Breast epithelium (tissue), 4 donors: ENCODE data around the gene CABP4. TPM values are rescaled to one million over a fixed set of nuclear protein-coding genes. Genes with fewer than 3 reads are reported as not detected.
A peak's percentile ranks its signal among the peaks of the same experiment; 100 is the strongest.

ENCODE experiments used
- DNase-seq, 2 donors: peaks; one replicate each; pipeline ENCODE4 v3.0.0-alpha.2; 2019; ENCODE audit warnings: low spot score in 2 of 2
- H3K27ac ChIP-seq, 2 donors: fragments of 200-600 bp; sonication (generic) in 1 of 2; one replicate each; pipeline ENCODE4 v1.5.1; 2016 to 2019; ENCODE audit warnings: mild to moderate bottlenecking in 1 of 2
- H3K27me3 ChIP-seq, 2 donors: fragments of 200-600 bp; sonication (generic) in 1 of 2; one replicate each; pipeline versions ENCODE4 v1.5.1 to v1.6.0; 2017 to 2019; ENCODE audit warnings: control low read depth in 1 of 2, mild to moderate bottlenecking in 1 of 2
- H3K36me3 ChIP-seq: fragments of 200-600 bp; one replicate; pipeline ENCODE4 v1.5.1; 2019
- H3K4me1 ChIP-seq, 2 donors: fragments of 200-600 bp; sonication (generic); one replicate each; pipeline ENCODE4 v1.5.1; 2016 to 2019; ENCODE audit warnings: control low read depth in 1 of 2
- H3K4me3 ChIP-seq, 3 donors: fragments of 200-600 bp; sonication (generic); 1 replicate in 2 of 3; 2 replicates in 1 of 3; pipeline ENCODE4 v1.5.1; 2016 to 2019; ENCODE audit warnings: mild to moderate bottlenecking in 3 of 3, moderate library complexity in 2 of 3
- H3K9me3 ChIP-seq, 2 donors: fragments of 200-600 bp; sonication (generic) in 1 of 2; one replicate each; pipeline ENCODE4 v1.5.1; 2016 to 2019; ENCODE audit warnings: control low read depth in 1 of 2
- CTCF ChIP-seq, 3 donors: fragments of 450-650 bp; IDR thresholded peaks; one replicate each; pipeline ENCODE4 v1.5.1; 2016 to 2017; ENCODE audit warnings: antibody characterized with exemption in 3 of 3, mild to moderate bottlenecking in 3 of 3, moderate library complexity in 3 of 3
- POLR2A ChIP-seq: fragments of 450-650 bp; IDR thresholded peaks from one replicate; pipeline ENCODE4 v1.6.1; 2016; ENCODE audit warnings: antibody characterized with exemption, mild to moderate bottlenecking, moderate library complexity
- POLR2AphosphoS5 ChIP-seq, 3 donors: sonication (generic); formaldehyde crosslinking; IDR thresholded peaks; one replicate each; pipeline ENCODE4 v1.6.1; 2017; ENCODE audit warnings: antibody characterized with exemption in 3 of 3
- intact Hi-C: fragments of 100-400 bp; cut with DNase I; formaldehyde crosslinking; loops from one replicate; pipeline ENCODE4 v1.15.1; 2023; ENCODE audit warnings: low total_unique reads
- total RNA-seq, 3 donors: library from RNA; depleted of rRNA; stranded (reverse); fragments of >200 nt; gene quantifications; one replicate each; pipeline ENCODE4 v1.1.0, GENCODE V29; 2016

CABP4 gene
- total RNA-seq, 3 donors from 2014 or later = 3.5 to 10.7 (median 3.9) TPM

- DNase-seq = no peak
- Histone ChIP-seq H3K4me3 (peak overlapping the region; percentile 77 to 88 (median 79)), H3K36me3 (no peaks in the 10 kb centered on the region), H3K9me3 (no peaks in the 10 kb centered on the region), H3K27me3 (no peaks in the 10 kb centered on the region), H3K4me1 (peaks cover 0 to 12% of the 10 kb centered on the region in 2 donors), H3K27ac (peak overlapping the region; percentile 91 to 96)
- no peak for TF ChIP-seq CTCF (IDR thresholded peaks at IDR 0.05)
- intact Hi-C loops = no loop called here
These were observed 12.4 kb upstream of the CABP4 start for GRCh38 chr11:67442504-67443404.

GRCh38 chr11:67445515-67445914, 9.6 kb upstream of the CABP4 start:
- H3K4me3 ChIP-seq = no peak overlapping the region
- no peaks in the 10 kb centered on the region for H3K9me3 ChIP-seq
- no peak for TF ChIP-seq CTCF (IDR thresholded peaks at IDR 0.05)
- TF ChIP-seq POLR2A = no peak
- H3K4me1 ChIP-seq = peaks cover 0 to 7% of the 10 kb centered on the region in 2 donors
- no peak overlapping the region for H3K27ac ChIP-seq
- no peak for DNase-seq
- no peaks in the 10 kb centered on the region for H3K36me3 ChIP-seq
- no peaks in the 10 kb centered on the region for H3K27me3 ChIP-seq
- intact Hi-C loops = no loop called here

- Histone ChIP-seq H3K4me3 (no peak overlapping the region), H3K27ac (no peak overlapping the region), H3K27me3 (no peaks in the 10 kb centered on the region), H3K36me3 (no peaks in the 10 kb centered on the region), H3K4me1 (no peaks in the 10 kb centered on the region), H3K9me3 (no peaks in the 10 kb centered on the region)
- no peak for DNase-seq
- TF ChIP-seq POLR2A (no peak), CTCF (IDR thresholded peaks at IDR 0.05) (no peak), POLR2AphosphoS5 (IDR thresholded peaks at IDR 0.05) (no peak)
- intact Hi-C loops = no loop called here
These were observed 6.9 kb upstream of the CABP4 start for GRCh38 chr11:67448220-67448609.

GRCh38 chr11:67449116-67449844, 5.9 kb upstream of the CABP4 start:
- no peaks in the 10 kb centered on the region for H3K36me3 ChIP-seq
- no peaks in the 10 kb centered on the region for H3K9me3 ChIP-seq
- H3K4me3 ChIP-seq = no peak overlapping the region
- intact Hi-C loops = no loop called here
- no peak for DNase-seq
- TF ChIP-seq POLR2A = no peak
- TF ChIP-seq POLR2AphosphoS5 (IDR thresholded peaks at IDR 0.05) = no peak
- no peak for TF ChIP-seq CTCF (IDR thresholded peaks at IDR 0.05)
- no peak overlapping the region for H3K27ac ChIP-seq
- H3K4me1 ChIP-seq = no peaks in the 10 kb centered on the region
- H3K27me3 ChIP-seq = no peaks in the 10 kb centered on the region
